A549 (cell line): ENCODE data around the gene SH3RF2. TPM values are rescaled to one million over a fixed set of nuclear protein-coding genes. Genes with fewer than 3 reads are reported as not detected.

Experiments used
- ATAC-seq, 2 experiments: fragments of 200-7000 bp in 1 of 2; fragments of >200 bp in 1 of 2; cut with Nextera tagmentation in 1 of 2; cut with Tn5 transposase in 1 of 2; 3 replicates each; pipeline versions ENCODE4 v1.8.0 to v1.9.1; 2018 to 2020; ENCODE audit warnings: mild to moderate bottlenecking in 1 of 2, moderate library complexity in 1 of 2
- CTCF ChIA-PET: fragments of 300-600 bp; sonication (Branson Sonifier 250); formaldehyde crosslinking; extraction: SDS; loops from one replicate; lab custom pipeline; 2021; ENCODE audit warnings: antibody characterized with exemption, inconsistent platforms; lab: Yijun Ruan, JAX
- POLR2A ChIA-PET: fragments of 350-600 bp; formaldehyde crosslinking; extraction: SDS; loops from one replicate; lab custom pipeline; 2021; ENCODE audit warnings: antibody characterized with exemption, inconsistent platforms; lab: Yijun Ruan, JAX
- DNase-seq, 2 experiments: peaks; one replicate each; pipeline versions ENCODE4 v3.0.0 to v3.0.0-alpha.2; 2011 to 2016; ENCODE audit warnings: low read depth in 1 of 2, low spot score in 1 of 2
- FAIRE-seq: peaks from 2 replicates; lab custom pipeline; 2011; peaks lifted over from hg19 to GRCh38; lab: Jason Lieb, UNC
- H3K27ac ChIP-seq, 2 experiments: fragments of >200 bp; sonication (Bioruptor Twin); formaldehyde crosslinking; 3 replicates each; pipeline ENCODE4 v1.5.1; 2016 to 2017
- H3K4me1 ChIP-seq: fragments of >200 bp; sonication (Bioruptor Twin); formaldehyde crosslinking; 3 replicates; pipeline ENCODE4 v1.6.1; 2016
- H3K4me2 ChIP-seq: fragments of >200 bp; sonication (Bioruptor Twin); formaldehyde crosslinking; 3 replicates; pipeline ENCODE4 v1.6.1; 2016
- H3K4me3 ChIP-seq: fragments of >200 bp; sonication (Bioruptor Twin); formaldehyde crosslinking; 3 replicates; pipeline ENCODE4 v1.5.1; 2016
- H3K9me3 ChIP-seq: fragments of >200 bp; sonication (Bioruptor Twin); formaldehyde crosslinking; 3 replicates; pipeline ENCODE4 v1.6.1; 2016
- ATOH8 ChIP-seq: fragments of 250-450 bp; sonication (Bioruptor Pico); IDR thresholded peaks from 2 replicates; pipeline ENCODE4 v1.5.0; 2020; ENCODE audit warnings: low read depth, mild to moderate bottlenecking, moderate library complexity
- BHLHE40 ChIP-seq: IDR thresholded peaks from 2 replicates; pipeline ENCODE4 v1.6.1; 2012; ENCODE audit warnings: low read depth, low read length, inconsistent platforms
- ELK1 ChIP-seq: fragments of 150-350 bp; IDR thresholded peaks from 2 replicates; pipeline ENCODE4 v1.6.1; 2014; ENCODE audit warnings: low read depth, mild to moderate bottlenecking, low read length
- EP300 ChIP-seq, 2 experiments: fragments of >200 bp; sonication (Bioruptor Twin); formaldehyde crosslinking; IDR thresholded peaks; 2 replicates in 1 of 2; 3 replicates in 1 of 2; pipeline ENCODE4 v1.6.1; 2016 to 2017
- FOSB ChIP-seq: fragments of 250-450 bp; sonication (Bioruptor Pico); IDR thresholded peaks from 2 replicates; pipeline ENCODE4 v1.5.0; 2020; ENCODE audit warnings: mild to moderate bottlenecking, moderate library complexity
- FOSL2 ChIP-seq, 2 experiments: fragments of 450-650 bp in 1 of 2; fragments of >200 bp in 1 of 2; sonication (Bioruptor Twin) in 1 of 2; formaldehyde crosslinking; IDR thresholded peaks; 2 replicates each; pipeline versions ENCODE4 v1.5.0 to v1.6.1; 2016 to 2020; ENCODE audit warnings: mild to moderate bottlenecking in 1 of 2, moderate library complexity in 1 of 2
- FOXS1 ChIP-seq: fragments of 250-450 bp; sonication (Bioruptor Pico); IDR thresholded peaks from 2 replicates; pipeline ENCODE4 v1.5.0; 2020; ENCODE audit warnings: mild to moderate bottlenecking, moderate library complexity
- GATA3 ChIP-seq: IDR thresholded peaks from 2 replicates; pipeline ENCODE4 v1.6.1; 2012; ENCODE audit warnings: borderline replicate concordance
- JUNB ChIP-seq: fragments of >200 bp; sonication (Bioruptor Twin); formaldehyde crosslinking; IDR thresholded peaks from 2 replicates; pipeline ENCODE4 v1.6.1; 2016
- MAFK ChIP-seq: fragments of 450-650 bp; IDR thresholded peaks from 2 replicates; pipeline ENCODE4 v1.6.1; 2014; ENCODE audit not compliant: partially characterized antibody
- MAZ ChIP-seq: fragments of 150-350 bp; IDR thresholded peaks from 2 replicates; pipeline ENCODE4 v1.6.1; 2014; ENCODE audit warnings: antibody characterized with exemption, low read depth, low read length, borderline replicate concordance
- MYC ChIP-seq: IDR thresholded peaks from 2 replicates; pipeline ENCODE4 v1.6.1; 2012; ENCODE audit warnings: mild to moderate bottlenecking, inconsistent platforms, low read length, improper control_type of control experiment, borderline replicate concordance
- POLR2A ChIP-seq: IDR thresholded peaks from 2 replicates; pipeline ENCODE4 v1.6.1; 2012; ENCODE audit warnings: mild to moderate bottlenecking, low read length
- POLR2AphosphoS2 ChIP-seq: conservative IDR thresholded peaks from 2 replicates; pipeline ENCODE4 v1.6.1; 2012; ENCODE audit warnings: low read length, improper control_type of control experiment, inconsistent platforms
- SREBF2 ChIP-seq: fragments of 450-650 bp; IDR thresholded peaks from 2 replicates; pipeline ENCODE4 v1.6.1; 2014; ENCODE audit warnings: mild to moderate bottlenecking, moderate library complexity
- USF2 ChIP-seq: fragments of 450-650 bp; IDR thresholded peaks from 2 replicates; pipeline ENCODE4 v1.6.1; 2014; ENCODE audit warnings: antibody characterized with exemption
- ZSCAN20 ChIP-seq: fragments of 250-450 bp; sonication (Bioruptor Pico); IDR thresholded peaks from 2 replicates; pipeline ENCODE4 v1.8.0; 2022; ENCODE audit warnings: mild to moderate bottlenecking, moderate library complexity
- WGBS: methylation state at CpG from one replicate; pipeline ENCODE4 v1.1.6; 2017; ENCODE audit errors: missing lambda C conversion rate; 5-methylcytosine and 5-hydroxymethylcytosine counted together
- polyA plus RNA-seq, 4 experiments: library from polyadenylated mRNA; depleted of rRNA in 3 of 4; stranded (reverse); fragments of >200 nt; fragmentation: RNase III in 1 of 4; extraction: RNeasy Plus Mini Kit Qiagen cat#74134 plus additional on column Dnase treatment in 1 of 4; gene quantifications; 2 replicates in 3 of 4; 3 replicates in 1 of 4; pipeline ENCODE4 v1.2.3, GENCODE V29; 2011 to 2017
- TF ChIP-seq, protein P1 (sequence below): IDR thresholded peaks from 2 replicates; pipeline ENCODE4 v1.6.1; 2012; ENCODE audit warnings: low read depth, borderline replicate concordance
- TF ChIP-seq, protein P2 (sequence below): fragments of >200 bp; sonication (Bioruptor Twin); formaldehyde crosslinking; IDR thresholded peaks from 2 replicates; pipeline ENCODE4 v1.6.1; 2016
- TF ChIP-seq, protein P3 (sequence below): fragments of >200 bp; sonication (Bioruptor Twin); formaldehyde crosslinking; IDR thresholded peaks from 3 replicates; pipeline ENCODE4 v1.5.1; 2016

SH3RF2 gene
- polyA plus RNA-seq, 2 of the 4 experiments (the other 2 are of a cell fraction) = 4.1 to 6.0 TPM

- no peak overlapping the region for H3K4me3 ChIP-seq
- H3K4me1 ChIP-seq = no peaks in the 10 kb centered on the region
- no peak overlapping the region for H3K27ac ChIP-seq
- ATAC-seq (no peak), DNase-seq (no peak), FAIRE-seq (no peak)
- ChIA-PET POLR2A (no interaction called here), CTCF (interaction anchor here (1.7 kb wide), 1 partner anchor 19 kb away, joined by 3 read pairs; no protein-coding TSS in a partner anchor)
- 69% methylated on average over 2 of the region's 2 CpGs for WGBS
- no peak overlapping the region for H3K4me2 ChIP-seq
- TF ChIP-seq MYC = no peak
- no peak for TF ChIP-seq EP300 (IDR thresholded peaks at IDR 0.05)
- no peak for TF ChIP-seq MAZ
- no peak for TF ChIP-seq SREBF2
- TF ChIP-seq ELK1 = no peak
- TF ChIP-seq BHLHE40 = no peak
- H3K9me3 ChIP-seq = no peaks in the 10 kb centered on the region
Measured at GRCh38 chr5:146072595-146072994, 136.2 kb downstream of the SH3RF2 start.

- Histone ChIP-seq H3K9me3 (no peaks in the 10 kb centered on the region), H3K4me1 (no peaks in the 10 kb centered on the region), H3K27ac (no peak overlapping the region), H3K4me2 (no peak overlapping the region), H3K4me3 (no peak overlapping the region)
- 69% methylated on average over 9 of the region's 9 CpGs for WGBS
- TF ChIP-seq GATA3 (no peak), FOSB (CRISPR knock-in tag) (no peak), POLR2A (no peak), JUNB (no peak)
- ATAC-seq = no peak
- FAIRE-seq = no peak
- ChIA-PET CTCF (interaction anchor here (0.7 kb wide), 1 partner anchor 117 kb away, joined by 3 read pairs; no protein-coding TSS in a partner anchor), POLR2A (no interaction called here)
- no peak for DNase-seq
Measured at GRCh38 chr5:146073239-146073900, 137.0 kb downstream of the SH3RF2 start.

DNA sequence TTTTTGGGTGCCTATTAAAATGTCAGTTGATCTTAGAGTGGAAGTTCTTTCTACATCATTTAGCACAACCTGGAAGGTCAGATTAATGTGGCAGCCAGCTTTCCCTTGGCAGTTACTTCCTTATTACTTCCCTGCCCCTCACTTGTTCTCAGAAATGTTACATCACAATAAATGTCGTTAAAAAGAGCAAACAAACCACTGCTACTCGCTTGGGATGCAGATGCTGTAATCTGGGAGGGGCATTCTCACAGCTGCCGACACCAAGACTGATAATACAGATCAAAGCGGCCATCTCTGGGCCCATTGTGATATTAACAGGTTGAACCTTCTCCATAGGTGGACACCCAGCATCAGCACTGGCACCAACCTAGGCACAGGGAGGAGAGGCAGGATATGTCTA is 139.7 kb downstream of the SH3RF2 start:
- ChIA-PET CTCF (no interaction called here), POLR2A (no interaction called here)
- ATAC-seq (0 out of 6 replicates have a peak, but pooled peaks of 1 of the 2 experiments have one; percentile 19), FAIRE-seq (no peak), DNase-seq (peak in 1 of 2 experiments; percentile 5)
- no peaks in the 10 kb centered on the region for H3K4me1 ChIP-seq
- 60% methylated on average over 4 of the region's 4 CpGs for WGBS
- no peak for TF ChIP-seq MYC
- TF ChIP-seq, protein P1, sequence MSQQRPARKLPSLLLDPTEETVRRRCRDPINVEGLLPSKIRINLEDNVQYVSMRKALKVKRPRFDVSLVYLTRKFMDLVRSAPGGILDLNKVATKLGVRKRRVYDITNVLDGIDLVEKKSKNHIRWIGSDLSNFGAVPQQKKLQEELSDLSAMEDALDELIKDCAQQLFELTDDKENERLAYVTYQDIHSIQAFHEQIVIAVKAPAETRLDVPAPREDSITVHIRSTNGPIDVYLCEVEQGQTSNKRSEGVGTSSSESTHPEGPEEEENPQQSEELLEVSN = no peak
- no peak overlapping the region for H3K4me3 ChIP-seq
- H3K27ac ChIP-seq = no peak overlapping the region
- no peak overlapping the region for H3K4me2 ChIP-seq
- no peaks in the 10 kb centered on the region for H3K9me3 ChIP-seq

DNA sequence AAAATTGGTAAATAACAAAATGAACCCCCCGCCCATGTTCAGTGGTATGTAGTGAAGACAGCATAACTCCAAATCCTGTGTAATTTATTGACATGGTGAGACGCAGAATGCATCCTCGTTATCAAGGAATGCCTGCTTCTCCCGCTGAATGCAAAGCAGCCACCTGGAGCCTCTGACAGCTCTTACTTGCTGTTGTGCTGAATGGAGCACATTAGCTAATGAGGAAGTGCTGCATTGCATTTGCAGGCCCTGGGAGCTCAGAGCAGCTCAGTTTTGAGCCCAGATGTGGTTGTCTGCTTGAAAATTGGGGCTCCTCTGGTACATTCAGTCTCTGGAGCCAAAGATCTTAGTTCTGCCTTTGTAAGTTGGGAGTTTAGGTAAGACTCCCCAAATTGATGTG is 140.1 kb downstream of the SH3RF2 start:
- DNase-seq = no peak
- no peak overlapping the region for H3K4me2 ChIP-seq
- no peaks in the 10 kb centered on the region for H3K4me1 ChIP-seq
- no peak overlapping the region for H3K4me3 ChIP-seq
- H3K27ac ChIP-seq = no peak overlapping the region
- CTCF ChIA-PET = no interaction called here
- no peak for ATAC-seq
- H3K9me3 ChIP-seq = no peaks in the 10 kb centered on the region
- POLR2A ChIA-PET = no interaction called here
- TF ChIP-seq ATOH8 (CRISPR knock-in tag) (no peak), ZSCAN20 (CRISPR knock-in tag) (no peak), EP300 (IDR thresholded peaks at IDR 0.05) (no peak), FOXS1 (CRISPR knock-in tag) (no peak), ELK1 (no peak), FOSL2 (IDR thresholded peaks at IDR 0.05) (no peak), FOSL2 (CRISPR knock-in tag; IDR thresholded peaks at IDR 0.05) (no peak), POLR2AphosphoS2 (no peak), USF2 (no peak), BHLHE40 (no peak), MAZ (no peak), MAFK (no peak)
- TF ChIP-seq, protein P1 = no peak
- TF ChIP-seq, protein P2, sequence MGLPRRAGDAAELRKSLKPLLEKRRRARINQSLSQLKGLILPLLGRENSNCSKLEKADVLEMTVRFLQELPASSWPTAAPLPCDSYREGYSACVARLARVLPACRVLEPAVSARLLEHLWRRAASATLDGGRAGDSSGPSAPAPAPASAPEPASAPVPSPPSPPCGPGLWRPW = no peak
- TF ChIP-seq, protein P3, sequence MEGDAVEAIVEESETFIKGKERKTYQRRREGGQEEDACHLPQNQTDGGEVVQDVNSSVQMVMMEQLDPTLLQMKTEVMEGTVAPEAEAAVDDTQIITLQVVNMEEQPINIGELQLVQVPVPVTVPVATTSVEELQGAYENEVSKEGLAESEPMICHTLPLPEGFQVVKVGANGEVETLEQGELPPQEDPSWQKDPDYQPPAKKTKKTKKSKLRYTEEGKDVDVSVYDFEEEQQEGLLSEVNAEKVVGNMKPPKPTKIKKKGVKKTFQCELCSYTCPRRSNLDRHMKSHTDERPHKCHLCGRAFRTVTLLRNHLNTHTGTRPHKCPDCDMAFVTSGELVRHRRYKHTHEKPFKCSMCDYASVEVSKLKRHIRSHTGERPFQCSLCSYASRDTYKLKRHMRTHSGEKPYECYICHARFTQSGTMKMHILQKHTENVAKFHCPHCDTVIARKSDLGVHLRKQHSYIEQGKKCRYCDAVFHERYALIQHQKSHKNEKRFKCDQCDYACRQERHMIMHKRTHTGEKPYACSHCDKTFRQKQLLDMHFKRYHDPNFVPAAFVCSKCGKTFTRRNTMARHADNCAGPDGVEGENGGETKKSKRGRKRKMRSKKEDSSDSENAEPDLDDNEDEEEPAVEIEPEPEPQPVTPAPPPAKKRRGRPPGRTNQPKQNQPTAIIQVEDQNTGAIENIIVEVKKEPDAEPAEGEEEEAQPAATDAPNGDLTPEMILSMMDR = no peak
- 92% methylated on average over 4 of the region's 4 CpGs for WGBS
- FAIRE-seq = no peak
